ENCODE data around the gene HOXC6.

The HOXC6 gene

DNA sequence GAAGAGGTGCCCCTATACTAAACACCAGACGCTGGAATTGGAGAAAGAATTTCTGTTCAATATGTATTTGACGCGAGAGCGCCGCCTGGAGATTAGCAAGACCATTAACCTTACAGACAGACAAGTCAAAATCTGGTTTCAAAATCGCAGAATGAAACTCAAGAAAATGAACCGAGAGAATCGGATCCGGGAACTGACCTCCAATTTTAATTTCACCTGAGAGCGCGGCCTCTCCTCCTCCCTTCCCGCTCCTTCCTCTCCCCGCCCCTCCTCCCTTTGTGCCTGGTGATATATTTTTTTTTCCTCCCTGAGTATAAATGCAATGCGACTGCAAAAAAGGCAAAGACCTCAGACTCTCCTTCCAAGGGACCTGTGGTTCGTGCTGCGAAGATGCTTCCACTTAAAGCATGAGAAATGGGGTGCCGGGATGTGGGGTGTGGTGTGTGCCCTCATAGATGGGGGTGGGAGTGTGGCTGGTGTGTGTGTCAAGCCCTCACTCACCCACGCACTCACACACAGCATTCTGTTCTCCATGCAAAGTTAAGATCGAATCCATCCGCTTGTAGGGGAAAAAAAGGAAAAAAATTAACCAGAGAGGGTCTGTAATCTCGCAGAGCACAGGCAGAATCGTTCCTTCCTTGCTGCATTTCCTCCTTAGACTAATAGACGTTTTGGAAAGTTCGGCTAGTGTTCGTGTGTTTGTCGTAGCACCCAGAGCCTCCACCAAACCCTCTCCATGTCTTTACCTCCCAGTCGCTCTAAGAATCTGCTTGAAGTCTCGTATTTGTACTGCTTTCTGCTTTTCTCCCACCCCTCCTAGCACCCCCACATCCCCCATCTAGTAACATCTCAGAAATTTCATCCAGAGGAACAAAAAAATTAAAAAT lies 38.8 kb upstream of the HOXC6 start:
- DNase-seq (ENCODE audit: low spot score) (peak; percentile 47), FAIRE-seq (peak; percentile 13)

DNA sequence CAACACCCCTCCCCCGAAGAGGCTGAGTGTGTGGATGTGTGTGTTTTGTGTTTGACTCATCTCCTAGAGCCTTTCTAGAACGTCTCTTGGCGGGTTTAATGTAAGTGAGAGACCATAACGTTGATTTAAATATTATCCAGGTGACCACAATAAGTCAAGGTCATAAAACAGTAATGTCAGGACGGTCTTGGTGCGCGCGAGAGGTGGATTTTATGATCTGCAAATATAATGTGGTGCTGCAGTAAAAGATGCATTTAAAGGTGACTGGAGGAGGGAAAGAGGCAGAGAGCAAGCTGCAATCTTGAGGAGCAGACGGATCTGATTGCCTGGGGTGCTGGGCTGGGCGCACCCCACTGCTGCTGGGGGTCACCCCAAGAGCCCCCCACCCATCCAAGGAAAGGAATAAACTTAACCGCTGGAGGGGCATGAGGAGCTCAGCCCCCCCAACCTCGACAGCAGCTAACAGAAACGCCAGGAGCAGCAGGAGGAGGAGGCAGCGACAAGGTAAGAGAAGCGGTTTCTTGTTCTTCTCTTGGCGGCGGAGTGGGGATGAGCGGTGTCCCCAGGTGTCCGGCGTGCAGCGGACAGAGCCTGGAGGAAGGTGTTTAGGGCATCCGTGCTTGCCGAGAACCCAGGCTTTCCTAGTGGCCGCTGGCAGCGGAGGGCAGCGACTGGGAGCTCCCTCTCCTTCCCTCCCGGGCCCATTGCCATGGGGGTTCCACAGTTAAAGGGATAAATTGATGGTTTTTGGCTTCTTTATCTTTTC lies 37.7 kb upstream of the HOXC6 start:
- no peak for DNase-seq (ENCODE audit: low spot score)
- no peak for FAIRE-seq

DNA sequence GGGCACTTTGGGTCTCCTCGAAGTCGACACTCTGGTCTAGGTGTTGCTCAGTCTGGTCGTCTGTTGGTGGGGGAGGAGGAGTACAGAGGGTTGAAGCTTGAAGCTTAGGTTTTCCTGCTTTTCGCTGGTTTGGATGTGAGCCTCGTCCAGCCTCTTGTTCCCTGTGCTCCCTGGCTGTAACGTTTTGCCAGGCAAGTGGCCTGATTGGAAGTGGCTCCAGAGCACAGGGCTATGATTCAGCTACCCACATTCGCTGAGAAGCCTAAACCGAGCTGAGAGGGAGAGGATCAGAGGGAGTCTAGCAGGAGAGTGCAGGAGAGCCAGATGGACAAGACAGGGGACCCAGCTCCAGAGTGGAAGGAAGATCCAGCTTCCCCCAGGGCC lies 37.2 kb upstream of the HOXC6 start:
- no peak for FAIRE-seq
- DNase-seq (ENCODE audit: low spot score), result no peak

GRCh38 chr12:53992377-53992889 lies 35.8 kb upstream of the HOXC6 start:
- no peak for FAIRE-seq
- DNase-seq (ENCODE audit: low spot score), result no peak

DNA sequence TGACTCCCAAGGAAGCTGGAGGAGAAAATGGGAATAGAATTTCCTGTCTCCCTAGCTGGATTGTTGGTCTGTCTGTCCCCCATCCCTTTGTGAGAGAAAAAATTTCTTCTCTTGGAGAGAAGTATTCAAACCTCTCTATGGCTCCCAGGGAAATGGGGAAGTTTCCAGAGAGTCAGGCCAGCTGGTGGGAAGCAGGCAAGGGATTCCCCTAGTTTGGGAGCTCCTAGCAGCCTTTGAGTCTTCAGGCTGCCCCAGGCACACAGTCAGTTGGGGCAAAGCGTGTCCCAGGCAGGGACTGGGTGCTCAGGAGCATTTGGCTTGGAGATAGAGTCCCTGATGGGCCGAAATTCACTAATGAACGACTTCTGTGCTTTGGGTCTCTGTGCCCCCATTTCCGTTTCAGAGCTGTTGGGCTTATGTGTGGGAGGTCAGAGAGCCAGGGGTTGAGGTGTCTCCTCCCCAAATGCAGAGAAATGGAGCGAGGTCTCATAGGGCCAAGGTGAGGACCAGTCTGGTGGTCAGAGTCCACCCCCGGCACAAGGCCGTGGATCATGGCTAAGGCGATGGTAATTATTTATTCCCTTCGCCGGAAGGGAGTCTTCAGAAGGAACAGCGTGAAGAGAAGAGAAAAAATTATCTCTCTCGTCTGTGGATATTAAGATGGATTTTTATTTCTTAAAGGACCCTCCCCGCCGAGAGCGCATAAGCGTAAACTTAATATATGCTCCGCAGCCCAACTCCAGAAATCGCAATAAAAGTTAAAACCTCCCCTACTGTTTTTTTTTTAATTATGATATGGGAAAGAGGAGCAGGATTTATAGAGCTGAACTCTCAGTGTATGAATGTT lies 34.9 kb upstream of the HOXC6 start:
- no peak for FAIRE-seq
- no peak for DNase-seq (ENCODE audit: low spot score)

GRCh38 chr12:53994009-53994263 lies 34.3 kb upstream of the HOXC6 start:
- no peak for FAIRE-seq
- no peak for DNase-seq (ENCODE audit: low spot score)

DNA sequence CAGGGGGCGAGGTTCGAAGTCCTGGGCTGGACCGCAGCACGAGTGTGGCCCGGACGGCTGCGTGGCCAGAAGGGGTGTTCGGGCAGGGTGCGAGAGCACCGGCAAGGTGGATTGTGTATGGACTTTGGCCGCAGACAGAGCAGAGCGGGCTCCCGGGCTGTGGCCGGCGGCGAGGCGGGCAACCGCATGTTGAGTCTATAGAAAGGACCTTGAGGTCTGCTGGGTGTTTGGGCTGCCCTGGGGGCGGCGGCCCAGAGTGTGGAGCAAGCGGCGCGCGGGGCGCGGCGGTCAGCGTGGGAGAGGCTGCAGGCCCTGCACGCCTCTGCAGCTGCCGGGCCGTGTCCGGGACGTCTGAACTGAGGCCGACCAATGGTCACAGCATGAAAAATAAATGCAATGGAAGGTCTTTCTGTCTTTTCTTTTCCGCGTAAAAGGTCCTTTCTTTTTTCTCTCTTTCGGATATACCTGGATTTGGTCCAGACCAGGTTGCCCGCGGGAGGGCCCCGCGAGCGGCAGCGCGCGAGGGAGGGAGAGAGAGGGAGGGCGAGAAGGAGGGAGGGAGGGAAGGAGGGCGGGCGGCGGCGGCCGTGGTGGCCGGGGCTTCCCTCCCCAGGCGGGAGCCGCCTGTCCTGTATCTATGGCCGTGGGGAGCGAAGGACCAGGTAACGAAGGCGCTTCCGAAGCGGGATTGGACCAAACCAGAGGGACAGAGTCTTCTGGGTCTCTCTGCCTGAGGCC lies 33.8 kb upstream of the HOXC6 start:
- DNase-seq (ENCODE audit: low spot score), result peak; percentile 44
- no peak for FAIRE-seq

GRCh38 chr12:53995002-53995377 lies 33.2 kb upstream of the HOXC6 start:
- no peak for DNase-seq (ENCODE audit: low spot score)
- FAIRE-seq, result no peak

DNA sequence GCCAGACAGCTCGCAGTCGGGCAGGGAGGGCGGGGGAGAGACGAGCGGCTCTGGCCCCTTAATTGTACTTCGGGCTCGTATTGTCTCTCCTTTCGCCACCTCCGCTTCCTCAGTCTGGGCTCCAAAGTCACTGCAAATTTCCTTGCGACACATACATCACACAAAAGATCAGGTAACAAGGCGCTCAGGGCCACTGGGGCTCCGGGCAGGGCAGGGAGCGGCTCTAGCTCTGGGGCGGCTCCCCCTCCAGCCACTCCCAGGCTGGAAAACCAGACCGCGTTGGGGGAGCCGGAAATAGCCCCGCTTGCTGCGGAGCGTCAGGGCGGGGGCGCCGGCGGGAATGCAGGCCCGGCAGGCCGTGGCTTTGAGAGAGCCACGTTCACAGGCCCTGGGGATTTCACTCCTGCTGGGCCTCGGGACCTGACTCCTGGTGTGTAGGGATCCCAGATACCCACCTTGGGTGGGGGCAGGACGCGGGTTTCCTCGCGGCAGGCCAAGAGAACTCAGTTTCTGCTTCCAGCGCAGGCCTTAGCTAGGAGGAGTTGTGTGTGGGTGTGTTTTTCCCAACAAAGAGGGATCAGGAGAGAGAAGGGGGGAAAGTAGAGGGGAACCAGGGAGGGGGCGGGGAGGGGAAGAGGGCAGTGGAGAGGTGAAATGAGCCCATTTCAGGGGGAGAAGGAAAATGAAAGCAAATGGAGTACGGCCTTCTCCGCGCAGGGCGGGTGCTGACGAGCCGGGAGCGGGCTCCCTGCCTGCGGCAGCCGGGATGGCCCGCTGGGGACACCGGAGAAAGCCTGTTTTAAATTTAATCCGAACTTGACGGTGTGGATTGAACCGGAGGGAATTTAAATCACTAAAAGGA lies 32.6 kb upstream of the HOXC6 start:
- FAIRE-seq (no peak), DNase-seq (ENCODE audit: low spot score) (peak; percentile 79)

DNA sequence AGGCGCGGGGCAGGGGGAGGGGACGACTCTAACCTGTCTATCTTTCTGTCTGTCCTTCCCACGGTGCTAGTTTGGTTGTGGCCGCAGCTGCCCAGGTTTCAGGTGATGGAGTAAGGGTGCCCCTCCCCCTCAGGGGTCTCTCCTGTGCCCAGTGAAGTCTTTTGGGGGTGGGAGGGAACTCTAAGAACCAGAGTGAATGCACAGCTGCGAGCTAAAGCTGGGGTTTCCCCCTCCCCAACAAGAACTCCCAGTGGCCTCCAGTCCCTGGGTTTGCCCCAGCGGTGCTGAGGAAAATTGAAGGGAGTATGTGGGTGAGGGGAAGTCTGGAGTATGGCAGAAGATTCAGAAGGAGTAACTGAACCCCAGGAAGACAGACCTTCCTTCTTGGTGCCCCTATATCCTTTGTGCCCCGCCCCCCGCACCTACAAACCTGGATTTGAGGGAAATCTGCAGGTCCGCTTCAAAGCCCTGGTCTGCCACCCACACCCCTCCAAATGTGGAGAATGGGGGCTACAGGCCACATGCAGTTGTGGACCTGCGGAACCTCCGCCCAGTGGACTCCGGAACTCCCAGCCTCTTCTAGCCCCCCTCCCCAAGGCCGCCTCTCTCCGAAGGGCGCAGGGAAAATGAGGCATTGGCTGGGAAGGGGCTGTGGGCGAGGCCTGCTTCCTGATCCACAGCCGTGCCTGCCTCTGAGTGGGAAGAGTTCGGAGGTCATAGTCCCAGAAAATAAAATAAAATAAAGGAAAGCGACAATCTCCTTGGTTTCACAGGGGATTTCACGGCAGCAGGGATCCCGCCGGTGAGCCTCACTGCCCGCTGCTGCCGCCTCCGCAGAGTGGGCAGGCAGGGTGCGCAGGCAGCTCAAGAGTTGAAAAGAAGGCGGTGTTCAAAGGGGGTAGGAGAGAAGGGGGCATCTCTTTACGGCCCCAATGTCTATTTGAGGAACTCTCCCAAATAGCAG lies 31.7 kb upstream of the HOXC6 start:
- DNase-seq (ENCODE audit: low spot score) (no peak), FAIRE-seq (no peak)

- FAIRE-seq (no peak), DNase-seq (ENCODE audit: low spot score) (no peak)
Observed at GRCh38 chr12:53997204-53998109, 30.8 kb upstream of the HOXC6 start.

DNA sequence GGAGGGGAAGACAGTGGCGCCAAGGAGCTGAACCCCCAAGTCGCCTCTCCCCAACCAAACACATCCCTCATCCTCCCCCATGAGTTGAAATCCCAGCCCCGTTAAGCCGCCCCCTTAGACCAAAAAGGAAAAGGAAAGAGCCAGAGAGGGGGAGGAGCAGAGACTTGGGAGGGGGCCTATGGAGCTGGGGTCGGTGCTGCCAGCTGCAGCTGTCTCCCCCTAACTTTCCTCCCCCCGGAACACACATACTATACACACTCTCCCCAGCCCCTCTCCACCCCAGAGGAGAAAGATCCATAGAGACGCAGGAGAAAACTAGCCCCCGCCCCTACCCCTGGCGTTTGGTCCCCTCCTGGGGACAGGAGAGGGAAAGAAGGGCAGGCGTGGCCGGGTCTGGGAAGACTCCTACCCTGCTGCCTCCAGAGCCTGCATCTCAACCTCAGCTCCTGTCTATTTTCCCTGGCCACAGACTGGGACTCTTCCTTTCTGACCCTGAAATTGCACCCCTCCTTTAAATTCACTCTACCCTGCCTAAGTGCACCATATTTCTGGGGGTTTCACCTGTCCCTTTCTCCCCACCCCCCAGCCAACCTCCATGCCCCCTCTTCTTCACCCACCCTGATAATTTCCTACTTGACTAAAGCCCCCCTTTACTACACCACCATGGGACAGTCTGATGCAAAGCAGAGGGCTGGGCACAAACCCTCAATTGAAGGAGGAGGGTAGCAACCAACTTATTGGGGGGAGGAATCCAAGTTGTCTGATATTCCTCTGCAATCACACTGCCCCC lies 29.9 kb upstream of the HOXC6 start:
- DNase-seq (ENCODE audit: low spot score) (no peak), FAIRE-seq (no peak)

DNA sequence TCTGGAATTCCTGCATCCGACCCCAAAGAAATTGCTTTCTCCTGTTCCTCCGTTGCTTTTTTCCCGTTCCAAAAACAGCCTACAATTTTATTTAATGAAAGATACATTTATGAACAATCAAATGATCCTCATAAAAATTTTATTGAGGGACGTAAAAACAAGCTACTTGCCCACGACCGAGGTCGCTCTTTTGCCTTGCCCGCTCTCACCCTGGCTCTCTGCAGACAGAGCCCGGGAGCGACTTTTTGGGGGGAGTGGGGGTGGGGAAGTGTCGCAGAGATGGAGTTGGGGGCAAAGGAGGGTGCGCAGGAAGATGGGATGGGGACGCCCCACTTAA lies 29.4 kb upstream of the HOXC6 start:
- no peak for DNase-seq (ENCODE audit: low spot score)
- FAIRE-seq, result no peak

DNA sequence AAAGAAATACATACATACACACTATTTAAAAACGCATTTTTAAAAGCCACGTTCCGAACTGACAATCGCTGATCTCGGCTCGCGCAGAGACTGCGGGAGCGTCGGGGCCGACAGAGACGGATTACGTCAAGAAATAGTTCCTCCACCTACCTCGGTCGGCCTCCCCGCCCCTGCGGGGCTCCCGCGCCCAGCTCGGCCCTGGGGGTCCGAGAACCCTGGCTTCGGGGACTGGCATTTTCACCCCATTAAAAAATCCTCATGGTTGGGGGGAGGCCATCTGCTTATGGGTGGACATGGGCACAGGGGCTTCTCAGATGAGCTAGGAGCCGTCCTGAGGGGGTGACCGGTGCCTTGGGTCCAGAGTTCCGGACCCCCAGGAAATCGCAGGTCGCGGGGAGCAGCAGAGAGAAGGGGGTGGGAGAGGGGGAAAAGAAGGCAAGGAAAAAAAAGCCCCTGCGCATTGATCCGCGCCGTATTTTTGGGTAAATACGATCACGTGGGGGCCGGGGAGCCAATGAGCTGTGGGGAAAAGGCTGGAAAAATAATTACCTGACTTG lies 28.6 kb upstream of the HOXC6 start:
- DNase-seq (ENCODE audit: low spot score) (peak; percentile 72), FAIRE-seq (no peak)

- DNase-seq (ENCODE audit: low spot score), result peak; percentile 44
- no peak for FAIRE-seq
Observed at GRCh38 chr12:54000116-54001114, 27.8 kb upstream of the HOXC6 start, which contains the start of gene HOXC9. HOXC9 (plus strand) TSS chr12:54000161; CDS start chr12:54000189, 28 bp downstream.

All from urothelium cell line (cell line).